ENCODE results near the gene ARHGAP25. TPM values are rescaled to one million over a fixed set of nuclear protein-coding genes. Genes with fewer than 3 reads are reported as not detected.

The ARHGAP25 gene
- total and polyA plus RNA-seq, 4 donors = 3.5 to 7.0 (median 5.3) TPM

DNA sequence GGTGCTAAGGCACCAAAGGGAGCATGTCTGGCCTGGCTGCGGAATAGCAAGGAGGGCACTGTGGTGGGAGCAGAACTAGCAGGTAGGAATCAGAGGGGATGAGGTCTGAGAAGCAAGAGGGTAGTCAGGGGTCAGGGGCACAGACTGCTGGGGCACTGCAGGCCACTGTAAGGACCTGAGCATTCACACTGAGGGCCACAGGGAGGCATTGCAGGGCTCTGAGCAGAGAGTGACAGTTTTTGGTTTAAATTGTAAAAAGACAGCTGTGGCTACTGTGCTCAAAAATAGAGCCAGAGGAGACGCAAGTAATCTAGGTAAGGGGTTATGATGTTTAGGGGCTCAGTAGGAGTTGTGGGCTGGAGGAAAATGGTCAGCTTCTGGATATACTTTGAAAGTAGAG, 41.5 kb downstream of the ARHGAP25 start:
- Histone ChIP-seq H3K9me3 (ENCODE audit: control insufficient read depth in 4 of 4, low read length in 3 of 4) (no peaks in the 10 kb centered on the region), H3K36me3 (ENCODE audit: control insufficient read depth in 4 of 4, insufficient read depth in 3 of 4, low read depth in 1 of 4, low read length in 3 of 4) (no peaks in the 10 kb centered on the region), H3K9ac (ENCODE audit: low read depth in 1 of 2, low read length in 2 of 2) (peak overlapping the region in 1 of 2 donors; percentile 80), H3K27me3 (ENCODE audit: control insufficient read depth in 4 of 4, insufficient read depth in 4 of 4, low read length in 3 of 4) (no peaks in the 10 kb centered on the region), H3K4me3 (ENCODE audit: low read depth in 1 of 3, low read length in 3 of 3) (peak overlapping the region in 2 of 3 donors; percentile 12 to 19), H3K27ac (ENCODE audit: low read depth in 1 of 2, low read length in 2 of 2) (peak overlapping the region; percentile 14 to 81), H3K4me1 (ENCODE audit: control insufficient read depth in 4 of 4, insufficient read depth in 4 of 4, low read length in 3 of 4) (peaks cover 0 to 3% (median under 1%) of the 10 kb centered on the region in 4 donors)
- WGBS = 76% methylated on average over 2 of the region's 2 CpGs
- DNase-seq (ENCODE audit: low spot score) = no peak
- TF ChIP-seq, protein P1, sequence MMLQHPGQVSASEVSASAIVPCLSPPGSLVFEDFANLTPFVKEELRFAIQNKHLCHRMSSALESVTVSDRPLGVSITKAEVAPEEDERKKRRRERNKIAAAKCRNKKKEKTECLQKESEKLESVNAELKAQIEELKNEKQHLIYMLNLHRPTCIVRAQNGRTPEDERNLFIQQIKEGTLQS (IDR thresholded peaks at IDR 0.05) = no peak
- TF ChIP-seq NR2F2 (IDR thresholded peaks at IDR 0.05) (no peak), YY1 (IDR thresholded peaks at IDR 0.05) (no peak), GABPA (IDR thresholded peaks at IDR 0.05 in 1 of 2, conservative IDR thresholded peaks at IDR 0.05 in 1 of 2) (no peak), HNF4G (IDR thresholded peaks at IDR 0.05) (no peak), RXRA (IDR thresholded peaks at IDR 0.05) (no peak), FOXA1 (IDR thresholded peaks at IDR 0.05) (no peak), EGR1 (IDR thresholded peaks at IDR 0.05; ENCODE audit: low read depth in 2 of 2) (no peak), TAF1 (conservative IDR thresholded peaks at IDR 0.05) (no peak), JUND (IDR thresholded peaks at IDR 0.05) (no peak), RAD21 (IDR thresholded peaks at IDR 0.05) (no peak), SP1 (IDR thresholded peaks at IDR 0.05) (no peak), FOXA2 (IDR thresholded peaks at IDR 0.05) (no peak), HNF4A (conservative IDR thresholded peaks at IDR 0.05) (no peak)
- TF ChIP-seq, protein P2, sequence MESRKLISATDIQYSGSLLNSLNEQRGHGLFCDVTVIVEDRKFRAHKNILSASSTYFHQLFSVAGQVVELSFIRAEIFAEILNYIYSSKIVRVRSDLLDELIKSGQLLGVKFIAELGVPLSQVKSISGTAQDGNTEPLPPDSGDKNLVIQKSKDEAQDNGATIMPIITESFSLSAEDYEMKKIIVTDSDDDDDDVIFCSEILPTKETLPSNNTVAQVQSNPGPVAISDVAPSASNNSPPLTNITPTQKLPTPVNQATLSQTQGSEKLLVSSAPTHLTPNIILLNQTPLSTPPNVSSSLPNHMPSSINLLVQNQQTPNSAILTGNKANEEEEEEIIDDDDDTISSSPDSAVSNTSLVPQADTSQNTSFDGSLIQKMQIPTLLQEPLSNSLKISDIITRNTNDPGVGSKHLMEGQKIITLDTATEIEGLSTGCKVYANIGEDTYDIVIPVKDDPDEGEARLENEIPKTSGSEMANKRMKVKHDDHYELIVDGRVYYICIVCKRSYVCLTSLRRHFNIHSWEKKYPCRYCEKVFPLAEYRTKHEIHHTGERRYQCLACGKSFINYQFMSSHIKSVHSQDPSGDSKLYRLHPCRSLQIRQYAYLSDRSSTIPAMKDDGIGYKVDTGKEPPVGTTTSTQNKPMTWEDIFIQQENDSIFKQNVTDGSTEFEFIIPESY (IDR thresholded peaks at IDR 0.05) = no peak
- TF ChIP-seq, protein P3, sequence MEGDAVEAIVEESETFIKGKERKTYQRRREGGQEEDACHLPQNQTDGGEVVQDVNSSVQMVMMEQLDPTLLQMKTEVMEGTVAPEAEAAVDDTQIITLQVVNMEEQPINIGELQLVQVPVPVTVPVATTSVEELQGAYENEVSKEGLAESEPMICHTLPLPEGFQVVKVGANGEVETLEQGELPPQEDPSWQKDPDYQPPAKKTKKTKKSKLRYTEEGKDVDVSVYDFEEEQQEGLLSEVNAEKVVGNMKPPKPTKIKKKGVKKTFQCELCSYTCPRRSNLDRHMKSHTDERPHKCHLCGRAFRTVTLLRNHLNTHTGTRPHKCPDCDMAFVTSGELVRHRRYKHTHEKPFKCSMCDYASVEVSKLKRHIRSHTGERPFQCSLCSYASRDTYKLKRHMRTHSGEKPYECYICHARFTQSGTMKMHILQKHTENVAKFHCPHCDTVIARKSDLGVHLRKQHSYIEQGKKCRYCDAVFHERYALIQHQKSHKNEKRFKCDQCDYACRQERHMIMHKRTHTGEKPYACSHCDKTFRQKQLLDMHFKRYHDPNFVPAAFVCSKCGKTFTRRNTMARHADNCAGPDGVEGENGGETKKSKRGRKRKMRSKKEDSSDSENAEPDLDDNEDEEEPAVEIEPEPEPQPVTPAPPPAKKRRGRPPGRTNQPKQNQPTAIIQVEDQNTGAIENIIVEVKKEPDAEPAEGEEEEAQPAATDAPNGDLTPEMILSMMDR (IDR thresholded peaks at IDR 0.05; ENCODE audit: low read depth, low read length, missing input control) = no peak
- TF ChIP-seq, protein P4, sequence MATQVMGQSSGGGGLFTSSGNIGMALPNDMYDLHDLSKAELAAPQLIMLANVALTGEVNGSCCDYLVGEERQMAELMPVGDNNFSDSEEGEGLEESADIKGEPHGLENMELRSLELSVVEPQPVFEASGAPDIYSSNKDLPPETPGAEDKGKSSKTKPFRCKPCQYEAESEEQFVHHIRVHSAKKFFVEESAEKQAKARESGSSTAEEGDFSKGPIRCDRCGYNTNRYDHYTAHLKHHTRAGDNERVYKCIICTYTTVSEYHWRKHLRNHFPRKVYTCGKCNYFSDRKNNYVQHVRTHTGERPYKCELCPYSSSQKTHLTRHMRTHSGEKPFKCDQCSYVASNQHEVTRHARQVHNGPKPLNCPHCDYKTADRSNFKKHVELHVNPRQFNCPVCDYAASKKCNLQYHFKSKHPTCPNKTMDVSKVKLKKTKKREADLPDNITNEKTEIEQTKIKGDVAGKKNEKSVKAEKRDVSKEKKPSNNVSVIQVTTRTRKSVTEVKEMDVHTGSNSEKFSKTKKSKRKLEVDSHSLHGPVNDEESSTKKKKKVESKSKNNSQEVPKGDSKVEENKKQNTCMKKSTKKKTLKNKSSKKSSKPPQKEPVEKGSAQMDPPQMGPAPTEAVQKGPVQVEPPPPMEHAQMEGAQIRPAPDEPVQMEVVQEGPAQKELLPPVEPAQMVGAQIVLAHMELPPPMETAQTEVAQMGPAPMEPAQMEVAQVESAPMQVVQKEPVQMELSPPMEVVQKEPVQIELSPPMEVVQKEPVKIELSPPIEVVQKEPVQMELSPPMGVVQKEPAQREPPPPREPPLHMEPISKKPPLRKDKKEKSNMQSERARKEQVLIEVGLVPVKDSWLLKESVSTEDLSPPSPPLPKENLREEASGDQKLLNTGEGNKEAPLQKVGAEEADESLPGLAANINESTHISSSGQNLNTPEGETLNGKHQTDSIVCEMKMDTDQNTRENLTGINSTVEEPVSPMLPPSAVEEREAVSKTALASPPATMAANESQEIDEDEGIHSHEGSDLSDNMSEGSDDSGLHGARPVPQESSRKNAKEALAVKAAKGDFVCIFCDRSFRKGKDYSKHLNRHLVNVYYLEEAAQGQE (IDR thresholded peaks at IDR 0.05) = no peak
- TF ChIP-seq, protein P5, sequence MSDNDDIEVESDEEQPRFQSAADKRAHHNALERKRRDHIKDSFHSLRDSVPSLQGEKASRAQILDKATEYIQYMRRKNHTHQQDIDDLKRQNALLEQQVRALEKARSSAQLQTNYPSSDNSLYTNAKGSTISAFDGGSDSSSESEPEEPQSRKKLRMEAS (IDR thresholded peaks at IDR 0.05) = no peak
